Putamen (tissue), 1 donor: Measurements from ENCODE around the gene SH3BP1.

Experiments
- DNase-seq: peaks from one replicate; pipeline ENCODE4 v3.0.0-alpha.2; 2016; ENCODE audit warnings: low spot score

Gene SH3BP1

DNA sequence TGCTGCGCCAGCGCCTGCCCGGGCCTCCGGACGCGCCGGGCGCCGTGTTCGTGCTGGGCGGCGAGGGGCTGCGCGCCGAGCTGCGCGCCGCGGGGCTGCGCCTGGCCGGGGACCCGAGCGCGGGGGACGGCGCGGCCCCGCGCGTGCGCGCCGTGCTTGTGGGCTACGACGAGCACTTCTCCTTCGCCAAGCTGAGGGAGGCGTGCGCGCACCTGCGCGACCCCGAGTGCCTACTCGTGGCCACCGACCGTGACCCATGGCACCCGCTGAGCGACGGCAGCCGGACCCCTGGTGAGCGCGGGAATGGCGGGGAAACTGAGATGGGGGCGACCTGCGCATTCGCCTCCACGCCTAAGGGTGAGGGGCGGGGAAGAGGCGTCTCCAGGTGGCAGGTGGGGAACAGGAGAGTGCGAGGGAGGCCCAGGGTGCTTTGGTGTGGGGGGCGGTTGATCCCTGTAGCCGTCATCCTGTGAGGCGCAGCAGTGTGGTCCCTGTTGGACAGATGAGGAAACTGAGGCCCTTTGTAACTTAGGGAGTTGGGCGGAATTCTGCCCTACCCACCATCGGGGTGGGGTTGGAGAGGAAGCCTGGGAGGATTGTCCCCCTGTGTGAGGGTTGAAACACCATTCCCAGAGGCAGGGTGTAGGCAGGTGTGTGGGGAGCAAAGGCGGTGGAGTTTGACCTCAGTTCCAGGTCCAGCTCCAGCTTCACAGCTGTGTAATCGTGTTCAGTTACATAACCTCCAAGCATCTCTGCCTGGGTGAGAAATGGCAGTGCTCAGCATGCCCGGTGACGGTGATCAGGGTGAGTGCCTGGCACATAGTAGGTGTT, 19.8 kb downstream of the SH3BP1 start:
- DNase-seq, result no peak

DNA sequence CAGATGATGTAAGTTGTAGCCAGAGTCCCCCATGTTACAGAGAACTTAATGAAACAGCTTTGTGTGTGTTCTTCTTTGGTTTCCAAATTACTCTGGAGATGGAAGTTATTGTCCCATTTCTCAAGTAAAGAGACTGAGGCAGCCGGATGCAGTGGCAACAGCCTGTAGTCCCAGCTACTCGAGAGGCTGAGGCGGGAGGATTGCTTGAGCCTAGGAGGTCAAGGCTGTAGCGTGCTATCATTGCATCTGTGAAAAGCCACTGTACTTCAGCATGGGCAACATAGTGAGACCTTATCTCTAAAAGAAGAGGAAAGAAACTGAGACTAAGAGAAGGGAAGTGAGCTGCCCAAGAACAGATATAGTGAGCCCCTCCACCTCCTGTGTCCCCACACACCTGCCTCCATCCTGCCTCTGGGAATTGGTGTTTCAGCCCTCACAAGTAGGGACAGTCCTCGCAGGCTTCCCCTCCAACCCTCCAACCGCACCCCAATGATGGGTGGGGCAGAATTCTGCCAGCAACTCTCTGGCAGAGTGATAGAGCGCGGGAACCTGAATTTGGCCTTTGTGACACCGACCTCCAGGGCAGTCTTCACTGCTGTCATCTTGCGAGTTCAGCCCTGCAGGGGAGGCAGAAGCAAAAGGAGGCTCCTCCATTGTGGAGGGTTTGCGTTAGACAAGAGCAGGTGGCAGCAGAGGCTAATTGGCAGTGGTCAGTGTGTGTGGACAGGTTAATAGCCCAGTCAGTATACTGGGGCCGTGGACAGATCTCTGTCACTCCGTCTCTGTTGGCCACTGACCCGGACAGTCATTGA, 20.6 kb downstream of the SH3BP1 start:
- DNase-seq, result no peak

DNA sequence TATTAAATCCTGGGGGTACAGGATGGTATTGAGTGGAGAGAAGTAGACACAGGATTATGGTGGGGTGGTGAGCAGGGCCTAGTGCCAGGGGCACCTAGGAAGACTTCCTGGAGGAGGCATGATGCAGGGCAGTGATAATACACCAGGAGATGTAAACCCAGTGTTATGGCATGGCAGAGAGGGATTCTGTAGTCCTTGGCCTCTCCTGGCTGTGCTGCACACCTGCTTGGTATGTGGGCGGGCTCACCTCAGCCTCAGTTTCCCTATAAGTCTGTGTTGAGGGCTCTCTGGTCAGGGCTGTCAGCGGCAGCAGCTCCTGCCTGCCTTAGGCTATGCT, 21.2 kb downstream of the SH3BP1 start:
- no peak for DNase-seq

DNA sequence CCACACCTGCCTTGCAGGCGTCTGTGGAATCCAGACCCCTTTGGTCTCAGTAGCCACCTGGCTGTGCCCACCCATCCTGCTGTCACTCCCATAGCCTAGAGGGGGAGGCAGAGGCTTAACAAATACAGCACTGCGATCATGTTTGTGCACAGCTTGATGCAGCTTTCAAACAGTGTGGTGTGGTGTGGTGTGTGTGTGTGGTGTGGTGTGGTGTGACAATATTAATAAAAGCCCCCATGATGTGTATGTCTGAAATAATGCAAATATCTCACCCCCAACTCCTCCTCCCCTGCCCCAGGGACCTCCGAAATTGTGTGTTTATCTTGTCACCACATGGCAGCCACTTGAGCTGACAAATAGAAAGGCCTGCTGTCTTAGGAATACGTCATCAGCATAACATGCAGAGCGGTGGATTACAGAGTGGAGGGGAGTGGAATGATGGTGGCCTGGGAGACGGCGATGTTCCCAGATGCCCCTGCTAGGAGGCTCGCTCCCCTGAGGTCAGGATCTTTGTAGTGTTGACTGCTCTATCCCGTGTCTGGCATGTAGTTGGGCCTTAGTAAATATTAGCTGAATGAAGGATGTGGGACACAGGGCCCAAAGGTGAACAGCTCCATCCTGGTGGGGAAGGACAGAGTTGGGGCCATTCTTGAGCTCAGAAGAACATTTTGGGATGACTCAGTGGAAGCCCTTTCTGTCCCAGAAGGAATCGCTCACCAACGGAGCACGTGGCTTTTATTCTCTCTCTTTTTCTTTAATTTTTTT, 21.9 kb downstream of the SH3BP1 start:
- DNase-seq, result no peak

- DNase-seq, result no peak
These were observed 22.6 kb downstream of the SH3BP1 start for GRCh38 chr22:37662039-37662438.

GRCh38 chr22:37663521-37664140, 24.2 kb downstream of the SH3BP1 start:
- DNase-seq, result no peak

DNA sequence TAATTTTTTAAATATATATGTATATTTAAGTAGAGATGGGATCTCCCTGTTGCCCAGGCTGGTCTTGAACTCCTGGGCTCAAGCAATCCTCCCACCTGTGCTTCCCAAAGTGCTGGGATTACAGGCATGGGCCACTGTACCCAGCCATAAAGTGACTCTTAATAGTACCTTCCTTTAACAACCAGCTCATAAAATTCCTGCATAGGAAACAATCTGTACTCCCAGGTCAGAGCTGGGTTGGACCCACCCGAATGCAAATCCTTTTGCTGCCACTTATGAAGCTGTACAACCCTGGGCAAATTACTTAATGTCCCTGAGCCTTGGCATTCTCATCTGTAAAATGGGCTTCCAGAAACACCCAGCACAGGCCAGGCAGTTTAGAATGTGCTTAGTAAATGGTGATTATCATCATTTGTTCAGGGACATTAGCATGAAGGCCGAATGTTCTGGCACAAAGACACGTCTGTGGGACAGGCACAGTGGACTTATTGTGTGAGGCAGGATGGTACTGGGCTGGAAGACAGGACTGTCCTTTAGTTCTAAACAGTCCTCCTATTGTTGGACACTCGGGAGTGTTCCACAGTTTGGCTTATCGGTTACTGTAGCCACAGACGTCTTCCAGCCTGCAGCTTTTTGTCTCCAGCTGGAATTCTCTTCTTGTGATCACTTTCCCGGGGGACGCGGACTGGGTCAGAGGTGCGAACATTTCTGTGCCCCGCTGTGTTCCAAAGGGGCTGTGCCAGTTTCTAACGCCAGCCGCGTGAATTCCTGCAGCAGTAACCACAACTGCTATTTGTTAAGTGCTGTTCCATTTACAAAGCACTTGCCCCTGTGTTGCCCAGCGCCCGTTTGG, 25.0 kb downstream of the SH3BP1 start:
- peak; percentile 94 for DNase-seq

- DNase-seq, result no peak
These were observed 26.0 kb downstream of the SH3BP1 start for GRCh38 chr22:37665487-37665886.

DNA sequence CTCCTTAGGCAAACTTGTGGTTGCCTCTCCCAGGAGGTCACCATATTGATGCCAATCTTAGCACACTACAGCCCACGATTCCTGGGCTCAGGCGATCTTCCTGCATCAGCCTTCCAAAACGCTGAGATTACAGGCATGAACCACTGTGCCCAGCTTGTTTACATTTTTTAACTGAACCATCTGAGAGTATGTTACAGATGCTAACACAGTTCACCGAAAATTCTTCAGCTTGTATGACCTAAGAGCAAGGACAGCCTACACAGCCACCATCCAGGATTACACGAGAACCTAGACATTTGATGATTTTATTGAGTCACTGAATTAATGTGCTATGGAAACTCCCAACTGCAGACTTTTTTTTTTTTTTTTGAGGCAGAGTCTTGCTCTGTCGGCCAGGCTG, 30.1 kb downstream of the SH3BP1 start:
- no peak for DNase-seq

DNA sequence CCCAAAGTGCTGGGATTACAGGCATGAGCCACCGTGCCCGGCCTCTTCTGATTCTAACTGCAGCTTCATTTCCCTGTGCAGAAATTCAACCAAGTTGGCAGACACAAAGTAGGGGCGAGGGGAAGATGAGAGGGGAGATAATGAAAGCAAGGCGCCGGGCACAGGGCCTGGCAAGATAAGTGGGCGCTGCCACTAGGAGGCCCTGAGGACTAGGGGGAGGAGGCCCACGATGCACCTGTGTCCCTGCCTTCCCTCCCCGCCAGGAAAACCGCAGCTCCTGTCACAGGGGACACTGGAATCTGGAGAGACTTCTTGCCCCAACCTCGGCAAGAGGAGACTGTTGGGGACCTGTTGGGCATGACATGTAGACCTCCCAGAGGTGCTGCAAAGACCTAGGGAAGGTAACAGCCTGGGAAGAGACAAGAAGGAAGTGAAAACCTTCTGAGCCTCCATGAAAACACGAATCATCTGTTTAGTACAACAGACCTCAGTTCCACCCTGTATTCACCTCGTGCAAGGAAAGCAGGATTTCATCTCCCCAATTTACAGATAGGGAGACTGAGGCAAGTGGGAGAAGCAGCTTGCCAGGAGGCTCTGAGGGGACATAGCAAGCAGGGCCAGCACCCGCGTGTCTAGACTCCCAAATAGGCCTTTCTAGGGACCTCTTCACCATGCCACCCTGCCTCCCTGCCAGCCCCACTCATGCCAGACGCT, 32.9 kb downstream of the SH3BP1 start:
- DNase-seq, result no peak

DNA sequence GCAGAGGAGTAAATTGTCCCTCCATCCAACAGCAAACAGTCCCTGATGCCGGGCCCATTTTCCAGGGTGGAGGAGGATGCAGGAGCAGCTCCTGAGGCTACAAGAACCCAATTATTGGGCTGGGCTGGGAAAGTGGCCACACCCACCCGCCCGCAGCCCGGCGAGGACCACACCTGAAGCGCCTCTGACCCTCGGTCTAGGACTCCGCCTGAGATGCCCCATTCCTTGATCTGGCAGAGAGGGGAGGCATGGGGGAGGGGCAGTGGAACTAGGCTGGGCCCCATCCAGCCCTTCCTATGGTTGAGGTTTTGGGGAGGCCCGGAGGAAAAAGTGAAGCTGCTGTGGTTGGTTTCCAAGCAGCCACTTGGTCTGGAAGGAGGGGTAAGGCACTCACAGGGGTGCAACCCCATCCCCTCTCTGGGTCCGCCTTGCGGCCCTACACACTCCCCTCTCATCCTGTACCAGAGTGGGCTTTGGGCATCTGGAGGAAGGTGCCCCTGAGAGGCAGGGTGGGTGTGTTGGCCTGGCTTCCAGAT, 33.5 kb downstream of the SH3BP1 start:
- no peak for DNase-seq

- DNase-seq, result no peak
These were observed 34.8 kb downstream of the SH3BP1 start for GRCh38 chr22:37674248-37674647.

GRCh38 chr22:37674951-37675929, 35.8 kb downstream of the SH3BP1 start, which contains the start of gene LGALS1:
Gene LGALS1, plus strand, starts transcription at chr22:37675636. Its CDS starts 67 bp downstream, at chr22:37675703.
- DNase-seq, result peak; percentile 82

DNA sequence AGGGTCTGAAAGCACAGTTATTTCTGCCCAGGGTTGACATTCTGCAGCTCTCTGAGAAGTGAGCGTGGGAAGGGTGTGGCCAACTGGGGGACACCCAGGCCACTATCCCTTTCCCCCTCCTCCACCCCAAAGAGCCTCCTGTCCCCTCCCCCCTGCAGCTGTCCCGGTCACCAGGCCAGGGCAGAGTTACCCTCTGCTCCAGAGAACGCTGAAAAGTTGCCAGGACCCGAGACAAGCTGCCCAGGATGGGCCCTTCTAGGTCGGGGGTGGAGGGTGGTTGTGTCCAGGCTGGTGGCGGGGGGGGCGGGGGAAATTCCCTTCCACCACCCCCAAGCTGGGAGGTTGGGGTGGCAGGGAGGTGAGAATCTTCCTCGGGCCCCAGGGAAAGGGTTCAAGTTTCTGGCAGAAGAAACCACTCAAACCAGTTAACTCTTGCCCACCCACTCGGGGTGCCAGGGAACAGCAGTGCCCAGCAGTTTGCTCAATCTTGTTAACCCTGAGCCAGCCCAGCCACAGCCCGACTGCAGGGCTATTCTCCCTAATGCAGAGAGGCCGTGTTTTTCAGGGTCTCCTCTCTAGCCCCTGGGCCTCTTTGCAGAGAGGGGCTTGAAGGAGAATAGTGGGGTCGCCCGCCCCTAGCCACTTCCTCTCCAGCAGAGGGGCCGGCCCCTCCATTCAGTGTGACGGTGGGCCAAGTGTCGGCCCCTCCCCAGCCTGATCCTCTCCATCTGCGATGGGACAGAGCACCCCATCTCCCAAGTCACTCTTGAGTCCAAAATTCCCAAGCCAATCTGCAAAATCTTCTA, 36.7 kb downstream of the SH3BP1 start:
- DNase-seq, result no peak

DNA sequence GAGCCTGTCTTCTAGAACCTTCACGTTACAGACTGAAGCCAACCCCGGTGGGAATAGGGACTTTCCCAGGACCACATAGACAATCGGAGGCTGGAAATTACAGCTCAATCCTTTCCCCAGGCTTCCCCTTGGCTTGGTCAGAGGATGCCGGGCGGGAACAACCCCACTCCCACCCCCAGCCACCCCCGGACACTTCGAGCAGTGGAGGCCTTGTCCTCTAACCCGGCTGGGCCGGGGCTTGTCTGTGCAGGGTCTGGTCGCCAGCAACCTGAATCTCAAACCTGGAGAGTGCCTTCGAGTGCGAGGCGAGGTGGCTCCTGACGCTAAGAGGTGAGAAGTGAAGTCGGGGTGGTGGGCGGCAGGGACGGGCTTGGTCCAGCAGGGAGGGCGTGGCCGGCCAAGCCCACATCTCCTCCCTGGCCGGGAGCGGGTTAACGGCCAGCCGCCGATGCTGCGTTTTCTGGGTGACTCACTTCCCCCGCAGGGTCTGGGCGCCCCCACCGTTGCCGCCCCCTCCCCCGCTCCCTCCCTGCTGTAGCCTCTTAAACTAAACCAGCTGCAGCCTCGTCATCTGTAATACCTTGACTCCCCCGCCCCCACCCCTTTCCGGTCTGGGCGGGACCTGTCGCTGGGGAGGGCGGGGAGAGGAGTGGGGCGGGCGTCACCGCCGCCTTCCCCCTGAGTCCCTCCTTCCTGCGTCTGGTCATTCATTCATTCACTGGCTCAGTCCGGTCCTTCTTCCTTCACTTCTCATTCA, 37.4 kb downstream of the SH3BP1 start:
- DNase-seq, result peak; percentile 57

- no peak for DNase-seq
These were observed 38.1 kb downstream of the SH3BP1 start for GRCh38 chr22:37677493-37677974.

GRCh38 chr22:37678372-37678771, 38.9 kb downstream of the SH3BP1 start:
- DNase-seq, result no peak
